K562 (cell line): ENCODE data around the gene CSNK1G2. TPM values are rescaled to one million over a fixed set of nuclear protein-coding genes. Genes with fewer than 3 reads are reported as not detected.

Source experiments
- ATAC-seq: fragments of 200-7000 bp; cut with Tn5 transposase; 3 replicates; pipeline ENCODE4 v1.9.1; 2020; ENCODE audit warnings: moderate library complexity
- BruUV-seq: library from RNA; stranded (reverse); fragments of 400-500 nt; replicated peaks from 2 replicates; lab custom pipeline; 2021; lab: Mats Ljungman, UMichigan
- CTCF ChIA-PET: fragments of 300-600 bp; formaldehyde crosslinking; extraction: SDS; loops from one replicate; lab custom pipeline; 2021; ENCODE audit warnings: low intra/inter-chr PET ratio; lab: Yijun Ruan, JAX
- POLR2A ChIA-PET: fragments of 300-600, 350-650 bp; sonication (Branson Sonifier 250); formaldehyde crosslinking; extraction: SDS; loops from one replicate; lab custom pipeline; 2021; ENCODE audit warnings: antibody characterized with exemption, inconsistent platforms; lab: Yijun Ruan, JAX
- DNase-seq, 4 experiments: peaks; one replicate each; pipeline versions ENCODE4 v3.0.0 to v3.0.0-alpha.2; 2011 to 2018; ENCODE audit warnings: low spot score in 3 of 4, mixed read lengths in 3 of 4; ENCODE audit errors: extremely low read depth in 1 of 4
- FAIRE-seq: peaks from 2 replicates; lab custom pipeline; 2011; peaks lifted over from hg19 to GRCh38; lab: Jason Lieb, UNC
- H2AFZ ChIP-seq: 2 replicates; pipeline ENCODE4 v1.6.0; 2011; ENCODE audit warnings: low read depth, low read length, control low read depth, inconsistent platforms
- H3K27ac ChIP-seq: fragments of 200-600 bp; 3 replicates; pipeline ENCODE4 v1.8.0; 2011; ENCODE audit warnings: low read depth, mild to moderate bottlenecking, control low read depth, inconsistent platforms, low read length, moderate library complexity, mixed read lengths; ENCODE audit errors: extremely low read depth
- H3K27me3 ChIP-seq, 2 experiments: fragments of 300-600 bp in 1 of 2; 2 replicates in 1 of 2; 3 replicates in 1 of 2; pipeline versions ENCODE4 v1.6.0 to v1.8.0; 2011; ENCODE audit warnings: inconsistent platforms in 2 of 2, low read length in 2 of 2, mild to moderate bottlenecking in 1 of 2, mixed read lengths in 1 of 2, moderate library complexity in 1 of 2; ENCODE audit not compliant: control insufficient read depth in 2 of 2, insufficient read depth in 2 of 2
- H3K36me3 ChIP-seq: fragments of 300-600 bp; 3 replicates; pipeline ENCODE4 v1.8.0; 2011; ENCODE audit warnings: mild to moderate bottlenecking, low read length, inconsistent platforms; ENCODE audit not compliant: control insufficient read depth, insufficient read depth
- H3K4me1 ChIP-seq, 2 experiments: fragments of 200-600 bp in 1 of 2; replicated peaks in 1 of 2; 2 replicates in 1 of 2; 3 replicates in 1 of 2; pipeline versions ENCODE4 v1.5.1 to v1.8.0; 2011; ENCODE audit warnings: inconsistent platforms in 2 of 2, low read length in 2 of 2, mild to moderate bottlenecking in 1 of 2, mixed read lengths in 1 of 2, moderate library complexity in 1 of 2; ENCODE audit not compliant: control insufficient read depth in 2 of 2, insufficient read depth in 2 of 2
- H3K4me2 ChIP-seq: 2 replicates; pipeline ENCODE4 v1.6.1; 2011; ENCODE audit warnings: low read length, control low read depth, inconsistent platforms, mixed read lengths; ENCODE audit not compliant: insufficient read depth
- H3K4me3 ChIP-seq: fragments of 200-600 bp; sonication (generic), shearing (Covaris generic); 2 replicates; pipeline ENCODE4 v1.5.1; 2016; ENCODE audit warnings: control low read depth, inconsistent platforms
- H3K79me2 ChIP-seq: fragments of 200-600 bp; 3 replicates; pipeline ENCODE4 v1.8.0; 2011; ENCODE audit warnings: low read length, inconsistent platforms; ENCODE audit not compliant: control insufficient read depth, insufficient read depth
- H3K9ac ChIP-seq, 2 experiments: 2 replicates each; pipeline versions ENCODE4 v1.6.0 to v1.6.1; 2011; ENCODE audit warnings: low read depth in 2 of 2, low read length in 2 of 2, control low read depth in 1 of 2, inconsistent platforms in 1 of 2, mild to moderate bottlenecking in 1 of 2, mixed read lengths in 1 of 2; ENCODE audit not compliant: insufficient read depth in 1 of 2
- H3K9me1 ChIP-seq: one replicate; pipeline ENCODE4 v1.6.0; 2011; ENCODE audit warnings: inconsistent platforms, mild to moderate bottlenecking, low read length, moderate library complexity; ENCODE audit not compliant: control insufficient read depth, insufficient read depth
- H3K9me3 ChIP-seq: replicated peaks from 2 replicates; pipeline ENCODE4 v1.5.1; 2011; ENCODE audit warnings: low read depth, low read length, inconsistent platforms; ENCODE audit not compliant: control insufficient read depth, insufficient read depth
- H4K20me1 ChIP-seq: replicated peaks from 2 replicates; pipeline ENCODE4 v1.6.1; 2011; ENCODE audit warnings: low read length, inconsistent platforms, mixed read lengths; ENCODE audit not compliant: control insufficient read depth, insufficient read depth
- BCOR ChIP-seq: fragments of 450-650 bp; IDR thresholded peaks from 2 replicates; pipeline ENCODE4 v1.6.1; 2016
- HDAC3 ChIP-seq: fragments of 450-650 bp; IDR thresholded peaks from 2 replicates; pipeline ENCODE4 v1.6.1; 2018; ENCODE audit warnings: borderline replicate concordance, mild to moderate bottlenecking, moderate library complexity; ENCODE audit not compliant: partially characterized antibody
- JUN ChIP-seq, 2 experiments: sonication (generic) in 1 of 2; formaldehyde crosslinking in 1 of 2; IDR thresholded peaks; 2 replicates each; pipeline versions ENCODE4 v1.6.1 to v1.8.0; 2012 to 2022; ENCODE audit warnings: borderline replicate concordance in 2 of 2, mild to moderate bottlenecking in 2 of 2, improper control_type of control experiment in 1 of 2, low read depth in 1 of 2, low read length in 1 of 2, missing genetic modification reagents in 1 of 2
- MEF2A ChIP-seq: IDR thresholded peaks from 2 replicates; pipeline ENCODE4 v1.6.1; 2011; ENCODE audit warnings: low read depth, mild to moderate bottlenecking, low read length, moderate library complexity; ENCODE audit not compliant: control insufficient read depth
- POLR2AphosphoS5 ChIP-seq: IDR thresholded peaks from 2 replicates; pipeline ENCODE4 v1.6.1; 2011; ENCODE audit warnings: mild to moderate bottlenecking, low read depth, low read length, moderate library complexity; ENCODE audit not compliant: control insufficient read depth, insufficient read depth
- THAP7 ChIP-seq: fragments of 250-450 bp; sonication (Bioruptor Pico); IDR thresholded peaks from 2 replicates; pipeline ENCODE4 v1.5.0; 2021
- ZNF3 ChIP-seq: fragments of 250-450 bp; sonication (Bioruptor Pico); IDR thresholded peaks from 2 replicates; pipeline ENCODE4 v1.5.0; 2021; ENCODE audit warnings: mild to moderate bottlenecking, moderate library complexity
- ZNF655 ChIP-seq: fragments of 250-450 bp; sonication (Bioruptor Pico); IDR thresholded peaks from 2 replicates; pipeline ENCODE4 v1.5.0; 2021
- WGBS: fragments of 100-300 bp; shearing (Covaris generic); methylation state at CpG from one replicate; pipeline ENCODE4 v1.1.6; 2016; ENCODE audit warnings: low coverage, mixed read lengths; ENCODE audit not compliant: insufficient coverage; ENCODE audit errors: missing lambda C conversion rate; 5-methylcytosine and 5-hydroxymethylcytosine counted together
- in situ Hi-C: fragments of 300-500 bp; cut with MboI; formaldehyde crosslinking; loops from 4 replicates; pipeline ENCODE4 v1.15.0; 2018; ENCODE audit warnings: inconsistent platforms, mixed read lengths
- intact Hi-C: fragments of 100-400 bp; cut with micrococcal nuclease; formaldehyde crosslinking; loops from 2 replicates; pipeline ENCODE4 v1.14.2; 2022
- polyA plus RNA-seq, 8 experiments: library from polyadenylated mRNA; depleted of rRNA in 4 of 8; stranded (reverse) in 5 of 8; unstranded in 3 of 8; fragments of >200 nt; fragmentation: Nextera tagmentation in 2 of 8; fragmentation: Illumina TruSeq in 1 of 8; extraction: Ambion mirVana in 2 of 8; extraction: Trizol in 1 of 8; gene quantifications; 2 replicates each; pipeline versions ENCODE4 v1.2.1 to v1.2.3, GENCODE V29; 2011 to 2014; ENCODE audit warnings: inconsistent platforms in 1 of 8, missing spikeins in 1 of 8
- total RNA-seq, 7 experiments: library from RNA; depleted of rRNA in 6 of 7; stranded (reverse); fragments of >200 nt in 6 of 7; fragmentation: Illumina TruSeq in 2 of 7; extraction: Trizol in 2 of 7; gene quantifications; 2 replicates each; pipeline versions ENCODE4 v1.2.1 to v1.2.3, GENCODE V29; 2011 to 2021; ENCODE audit warnings: low replicate concordance in 1 of 7
- TF ChIP-seq, protein P1 (sequence below): fragments of 450-650 bp; IDR thresholded peaks from 2 replicates; pipeline ENCODE4 v1.6.1; 2016
- TF ChIP-seq, protein P2 (sequence below), 2 experiments: fragments of 450-650 bp; IDR thresholded peaks; 2 replicates each; pipeline ENCODE4 v1.6.1; 2016; ENCODE audit warnings: mild to moderate bottlenecking in 2 of 2, borderline replicate concordance in 1 of 2, low read depth in 1 of 2, moderate library complexity in 1 of 2

CSNK1G2 gene
- total and polyA plus RNA-seq, 9 of the 15 experiments (the other 6 are each of a cell fraction or from before 2014, with no cell fraction given): 0.48 to 119 (median 49.5) TPM

- no peak overlapping the region for H3K4me2 ChIP-seq
- H3K79me2 ChIP-seq: peaks cover 13% of the 10 kb centered on the region
- CTCF ChIA-PET: no interaction called here
- no TSS peak for BruUV-seq
- H3K9me3 ChIP-seq: peaks cover 2% of the 10 kb centered on the region; the same call in 1 of the 2 replicates
- in situ Hi-C loops (no loop called here), intact Hi-C loops (no loop called here)
- no peaks in the 10 kb centered on the region for H3K27me3 ChIP-seq
- no peaks in the 10 kb centered on the region for H4K20me1 ChIP-seq
- H3K27ac ChIP-seq: no peak overlapping the region
- H3K4me1 ChIP-seq: peaks cover 19 to 51% of the 10 kb centered on the region in 2 experiments
- ATAC-seq (no peak), FAIRE-seq (no peak), DNase-seq (no peak)
- 86% methylated on average over 1 of the region's 3 CpGs for WGBS
- no peaks in the 10 kb centered on the region for H3K9me1 ChIP-seq
- no peak overlapping the region for H2AFZ ChIP-seq
- no peaks in the 10 kb centered on the region for H3K36me3 ChIP-seq
- POLR2A ChIA-PET: interaction anchor here (0.6 to 1.3 kb wide), 7 partner anchors 9 to 108 kb away, joined by 3 to 5 read pairs (median 4); no protein-coding TSS in a partner anchor
- no peak overlapping the region for H3K9ac ChIP-seq
- H3K4me3 ChIP-seq: no peak overlapping the region
- TF ChIP-seq MEF2A (no peak), BCOR (0 out of 2 replicates have a peak, but pooled peaks have one; percentile 49), HDAC3 (no peak), POLR2AphosphoS5 (no peak), JUN (IDR thresholded peaks at IDR 0.05; ENCODE audit: borderline replicate concordance, low read depth, low read length) (no peak), JUN (CRISPR knock-in tag; IDR thresholded peaks at IDR 0.05; ENCODE audit: borderline replicate concordance) (0 out of 2 replicates have a peak, but pooled peaks have one; percentile 40), ZNF655 (CRISPR knock-in tag) (no peak), THAP7 (CRISPR knock-in tag) (no peak), ZNF3 (CRISPR knock-in tag) (no peak)
- TF ChIP-seq, protein P1, sequence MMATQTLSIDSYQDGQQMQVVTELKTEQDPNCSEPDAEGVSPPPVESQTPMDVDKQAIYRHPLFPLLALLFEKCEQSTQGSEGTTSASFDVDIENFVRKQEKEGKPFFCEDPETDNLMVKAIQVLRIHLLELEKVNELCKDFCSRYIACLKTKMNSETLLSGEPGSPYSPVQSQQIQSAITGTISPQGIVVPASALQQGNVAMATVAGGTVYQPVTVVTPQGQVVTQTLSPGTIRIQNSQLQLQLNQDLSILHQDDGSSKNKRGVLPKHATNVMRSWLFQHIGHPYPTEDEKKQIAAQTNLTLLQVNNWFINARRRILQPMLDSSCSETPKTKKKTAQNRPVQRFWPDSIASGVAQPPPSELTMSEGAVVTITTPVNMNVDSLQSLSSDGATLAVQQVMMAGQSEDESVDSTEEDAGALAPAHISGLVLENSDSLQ: no peak
- TF ChIP-seq, protein P2, sequence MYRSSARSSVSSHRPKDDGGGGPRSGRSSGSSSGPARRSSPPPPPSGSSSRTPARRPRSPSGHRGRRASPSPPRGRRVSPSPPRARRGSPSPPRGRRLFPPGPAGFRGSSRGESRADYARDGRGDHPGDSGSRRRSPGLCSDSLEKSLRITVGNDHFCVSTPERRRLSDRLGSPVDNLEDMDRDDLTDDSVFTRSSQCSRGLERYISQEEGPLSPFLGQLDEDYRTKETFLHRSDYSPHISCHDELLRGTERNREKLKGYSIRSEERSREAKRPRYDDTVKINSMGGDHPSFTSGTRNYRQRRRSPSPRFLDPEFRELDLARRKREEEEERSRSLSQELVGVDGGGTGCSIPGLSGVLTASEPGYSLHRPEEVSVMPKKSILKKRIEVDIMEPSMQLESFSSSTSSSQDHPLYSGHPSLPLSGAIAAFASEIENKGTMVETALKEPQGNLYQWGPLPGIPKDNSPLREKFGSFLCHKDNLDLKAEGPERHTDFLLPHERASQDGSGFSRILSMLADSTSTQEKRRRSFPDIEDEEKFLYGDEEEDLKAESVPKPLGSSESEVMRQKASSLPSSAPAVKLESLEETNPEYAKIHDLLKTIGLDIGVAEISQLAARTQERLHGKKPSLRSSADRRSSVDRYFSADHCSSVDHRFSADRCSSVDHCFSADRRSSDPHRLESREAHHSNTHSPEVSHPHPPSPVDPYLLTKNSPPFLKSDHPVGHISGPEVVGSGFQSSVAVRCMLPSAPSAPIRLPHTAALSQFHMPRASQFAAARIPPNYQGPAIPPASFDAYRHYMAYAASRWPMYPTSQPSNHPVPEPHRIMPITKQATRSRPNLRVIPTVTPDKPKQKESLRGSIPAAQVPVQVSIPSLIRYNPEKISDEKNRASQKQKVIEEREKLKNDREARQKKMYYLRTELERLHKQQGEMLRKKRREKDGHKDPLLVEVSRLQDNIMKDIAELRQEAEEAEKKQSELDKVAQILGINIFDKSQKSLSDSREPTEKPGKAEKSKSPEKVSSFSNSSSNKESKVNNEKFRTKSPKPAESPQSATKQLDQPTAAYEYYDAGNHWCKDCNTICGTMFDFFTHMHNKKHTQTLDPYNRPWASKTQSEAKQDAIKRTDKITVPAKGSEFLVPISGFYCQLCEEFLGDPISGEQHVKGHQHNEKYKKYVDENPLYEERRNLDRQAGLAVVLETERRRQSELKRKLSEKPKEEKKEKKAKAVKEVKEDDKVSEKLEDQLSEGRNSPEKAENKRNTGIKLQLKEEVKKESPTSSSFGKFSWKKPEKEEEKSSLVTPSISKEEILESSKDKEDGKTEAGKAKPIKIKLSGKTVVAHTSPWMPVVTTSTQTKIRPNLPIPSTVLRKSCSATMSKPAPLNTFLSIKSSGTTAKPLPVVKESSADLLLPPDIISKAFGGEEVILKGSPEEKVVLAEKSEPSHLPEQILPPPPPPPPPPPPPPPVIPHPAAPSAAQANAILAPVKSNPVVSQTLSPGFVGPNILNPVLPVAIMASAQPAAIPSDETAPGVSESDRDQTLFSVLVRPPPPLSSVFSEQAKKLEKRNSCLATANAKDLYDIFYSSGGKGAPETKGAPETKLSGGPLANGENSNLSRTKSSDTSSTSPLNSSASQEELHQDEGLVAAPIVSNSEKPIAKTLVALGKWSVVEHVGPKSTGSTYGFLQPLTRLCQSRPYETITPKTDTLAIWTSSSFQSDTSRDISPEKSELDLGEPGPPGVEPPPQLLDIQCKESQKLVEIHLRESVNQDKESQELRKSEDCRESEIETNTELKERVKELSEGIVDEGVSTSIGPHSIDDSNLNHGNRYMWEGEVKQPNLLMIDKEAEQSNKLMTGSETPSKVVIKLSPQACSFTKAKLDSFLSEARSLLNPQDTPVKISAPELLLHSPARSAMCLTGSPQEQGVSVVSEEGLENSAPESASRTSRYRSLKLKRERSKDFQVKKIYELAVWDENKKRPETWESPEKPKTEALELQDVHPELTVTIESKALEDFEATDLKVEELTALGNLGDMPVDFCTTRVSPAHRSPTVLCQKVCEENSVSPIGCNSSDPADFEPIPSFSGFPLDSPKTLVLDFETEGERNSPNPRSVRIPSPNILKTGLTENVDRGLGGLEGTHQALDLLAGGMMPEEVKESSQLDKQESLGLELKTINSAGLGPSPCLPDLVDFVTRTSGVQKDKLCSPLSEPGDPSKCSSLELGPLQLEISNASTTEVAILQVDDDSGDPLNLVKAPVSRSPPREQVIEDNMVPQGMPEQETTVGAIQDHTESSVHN (IDR thresholded peaks at IDR 0.05; ENCODE audit: borderline replicate concordance in 1 of 2, low read depth in 1 of 2): no peak
Observed at GRCh38 chr19:1936430-1936829, 4.5 kb upstream of the CSNK1G2 start.
